NT2/D1 (cell line): Measurements from ENCODE around the gene PAPPA2.
"Not testable (repeated sequence)": the region's sequence is repeated elsewhere in the genome, so short reads cannot be mapped to it uniquely, and the experiment has no call there.

Source experiments
- DNase-seq: peaks from one replicate; pipeline ENCODE4 v3.0.0-alpha.2; 2011; ENCODE audit warnings: low read depth, low spot score
- H3K27me3 ChIP-seq: 2 replicates; pipeline ENCODE4 v1.6.0; 2011; ENCODE audit warnings: mild to moderate bottlenecking; ENCODE audit not compliant: insufficient read length, insufficient read depth
- H3K36me3 ChIP-seq: 2 replicates; pipeline ENCODE4 v1.6.1; 2011; ENCODE audit warnings: mild to moderate bottlenecking, low read length, mixed read lengths; ENCODE audit not compliant: insufficient read depth, insufficient read length
- H3K4me1 ChIP-seq: 2 replicates; pipeline ENCODE4 v1.5.1; 2011; ENCODE audit not compliant: insufficient read depth, insufficient read length
- H3K4me3 ChIP-seq: 2 replicates; pipeline ENCODE4 v1.5.1; 2011; ENCODE audit warnings: low read depth; ENCODE audit not compliant: insufficient read length
- H3K9ac ChIP-seq: 2 replicates; pipeline ENCODE4 v1.6.0; 2011; ENCODE audit warnings: low read depth; ENCODE audit not compliant: insufficient read length
- H3K9me3 ChIP-seq: 2 replicates; pipeline ENCODE4 v1.5.1; 2011; ENCODE audit warnings: mild to moderate bottlenecking, low read length; ENCODE audit not compliant: insufficient read depth
- SUZ12 ChIP-seq: IDR thresholded peaks from 2 replicates; pipeline ENCODE4 v1.6.1; 2011; ENCODE audit not compliant: insufficient read length, insufficient read depth; ENCODE audit errors: extremely low read depth
- YY1 ChIP-seq: IDR thresholded peaks from 2 replicates; pipeline ENCODE4 v1.6.1; 2011; ENCODE audit not compliant: insufficient read length, insufficient read depth
- ZNF274 ChIP-seq: IDR thresholded peaks from 2 replicates; pipeline ENCODE4 v1.6.1; 2011; ENCODE audit warnings: mild to moderate bottlenecking, low read depth, low read length

PAPPA2 gene

DNA sequence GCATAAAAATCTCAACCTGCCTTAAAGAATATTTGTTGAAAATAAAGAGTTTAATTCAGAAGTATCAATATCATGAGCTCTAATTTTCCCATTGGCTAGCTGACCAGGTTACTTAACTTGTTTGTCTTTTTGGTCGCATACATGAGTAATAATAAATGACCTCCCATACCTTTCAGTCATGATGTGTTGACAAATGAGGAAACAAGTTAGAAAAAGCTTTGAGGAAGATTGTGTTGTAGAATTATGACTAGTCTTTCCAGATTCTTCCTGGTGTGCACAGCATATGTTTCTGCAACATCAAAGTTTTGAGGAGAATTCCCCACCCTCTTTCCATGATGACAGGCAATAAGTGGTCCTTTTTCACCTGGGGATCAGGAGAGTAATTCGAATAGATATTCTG, 17.6 kb upstream of the PAPPA2 start:
- no peak for DNase-seq
- no peaks in the 10 kb centered on the region for H3K27me3 ChIP-seq
- no peak overlapping the region for H3K4me3 ChIP-seq
- TF ChIP-seq ZNF274 (no peak), YY1 (no peak)
- no peak overlapping the region for H3K9ac ChIP-seq
- H3K36me3 ChIP-seq: no peaks in the 10 kb centered on the region
- H3K4me1 ChIP-seq: no peaks in the 10 kb centered on the region
- H3K9me3 ChIP-seq: no peaks in the 10 kb centered on the region

DNA sequence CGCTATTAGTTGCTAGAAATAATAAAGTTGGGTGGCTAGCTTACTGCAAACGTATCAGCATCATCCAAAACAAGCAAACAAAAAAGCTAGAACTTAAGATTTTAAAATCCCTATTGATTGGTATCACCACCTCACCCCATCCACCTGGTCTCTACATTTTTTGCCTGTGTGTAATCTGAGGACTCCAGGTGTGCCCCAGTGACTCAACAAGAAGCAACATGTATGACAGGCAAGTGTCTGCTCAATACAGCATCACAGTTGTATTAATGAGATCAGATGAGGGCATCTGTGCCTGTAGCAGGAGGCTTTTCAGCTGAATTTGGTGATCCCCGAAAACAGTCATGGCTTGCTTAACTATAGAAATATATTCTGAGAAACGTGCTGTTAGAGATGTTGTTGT, 14.6 kb upstream of the PAPPA2 start:
- no peak for DNase-seq
- H3K9me3 ChIP-seq: peaks cover 5% of the 10 kb centered on the region; the same call in 1 of the 2 replicates
- no peak for TF ChIP-seq SUZ12
- TF ChIP-seq ZNF274: no peak
- no peak for TF ChIP-seq YY1
- H3K36me3 ChIP-seq: no peaks in the 10 kb centered on the region
- no peaks in the 10 kb centered on the region for H3K27me3 ChIP-seq
- H3K9ac ChIP-seq: no peak overlapping the region
- H3K4me3 ChIP-seq: no peak overlapping the region
- no peaks in the 10 kb centered on the region for H3K4me1 ChIP-seq

DNA sequence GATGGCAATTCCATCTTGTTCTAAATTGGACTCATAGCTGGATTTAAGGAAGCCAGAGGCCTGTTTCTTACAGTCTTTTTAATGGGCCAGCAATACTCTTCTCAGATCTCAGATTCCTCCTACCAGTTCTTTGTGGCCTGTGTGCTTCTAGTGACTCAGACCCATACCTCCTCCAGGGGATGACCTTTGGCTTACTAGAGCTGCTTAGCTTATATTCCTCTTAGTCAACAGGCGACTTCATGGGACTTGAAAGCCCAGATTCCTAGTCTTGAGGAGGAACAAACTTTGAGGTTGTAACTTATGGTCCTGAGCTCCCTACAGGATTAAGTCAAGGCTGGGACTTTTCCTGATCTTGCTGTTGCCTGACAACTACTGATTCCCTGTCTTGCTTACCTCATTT, 12.4 kb upstream of the PAPPA2 start:
- TF ChIP-seq YY1 (no peak), SUZ12 (no peak), ZNF274 (no peak)
- no peak overlapping the region for H3K4me3 ChIP-seq
- H3K4me1 ChIP-seq: no peaks in the 10 kb centered on the region
- H3K36me3 ChIP-seq: no peaks in the 10 kb centered on the region
- peaks cover 5% of the 10 kb centered on the region; the same call in 1 of the 2 replicates for H3K9me3 ChIP-seq
- H3K9ac ChIP-seq: no peak overlapping the region
- DNase-seq: no peak
- no peaks in the 10 kb centered on the region for H3K27me3 ChIP-seq

DNA sequence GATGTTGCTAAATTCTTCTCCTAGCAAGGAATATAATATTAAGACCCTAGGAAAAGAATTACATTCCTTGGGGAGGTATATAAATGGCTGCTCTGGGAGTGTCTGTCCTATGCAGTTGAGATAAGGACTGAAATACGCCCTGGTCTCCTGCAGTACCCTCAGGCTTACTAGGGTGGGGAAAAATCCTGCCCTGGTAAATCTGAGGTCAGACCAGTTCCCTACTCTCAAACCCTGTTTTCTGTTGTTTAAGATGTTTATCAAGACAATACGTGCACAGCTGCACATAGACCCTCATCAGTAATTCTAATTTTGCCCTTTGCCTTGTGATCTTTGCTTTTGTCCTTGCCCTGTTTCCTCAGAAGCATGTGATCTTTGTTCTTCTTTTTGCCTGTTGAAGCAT, 11.2 kb upstream of the PAPPA2 start:
- not testable (repeated sequence) for H3K4me3 ChIP-seq, H3K36me3 ChIP-seq, H3K9me3 ChIP-seq, H3K9ac ChIP-seq, H3K27me3 ChIP-seq, H3K4me1 ChIP-seq, DNase-seq

DNA sequence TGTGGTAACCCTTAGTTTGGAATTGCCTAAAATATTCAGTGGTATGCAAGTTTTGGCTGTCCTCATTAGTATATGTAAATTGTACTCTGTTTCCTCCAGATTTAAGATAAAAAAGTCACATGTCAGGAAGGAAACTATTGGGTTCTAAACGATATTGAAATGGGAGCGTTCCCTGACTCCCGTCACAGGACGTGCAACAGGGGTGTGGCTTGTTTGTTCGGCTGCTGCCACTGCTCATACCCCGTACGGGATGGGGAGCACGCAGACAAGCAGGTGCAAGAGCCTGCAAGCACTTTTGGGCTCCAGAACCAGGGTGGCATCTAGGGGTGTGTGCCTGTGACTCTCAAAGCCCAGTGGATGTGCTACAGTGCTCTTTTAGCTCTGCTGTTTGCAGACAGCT, 6.2 kb upstream of the PAPPA2 start:
- H3K36me3 ChIP-seq: no peaks in the 10 kb centered on the region
- H3K4me3 ChIP-seq: no peak overlapping the region
- H3K9ac ChIP-seq: no peak overlapping the region
- no peak for DNase-seq
- H3K27me3 ChIP-seq: no peaks in the 10 kb centered on the region
- no peaks in the 10 kb centered on the region for H3K4me1 ChIP-seq
- no peak for TF ChIP-seq YY1
- TF ChIP-seq SUZ12: no peak
- TF ChIP-seq ZNF274: no peak
- H3K9me3 ChIP-seq: peaks cover 1% of the 10 kb centered on the region; the same call in 1 of the 2 replicates

DNA sequence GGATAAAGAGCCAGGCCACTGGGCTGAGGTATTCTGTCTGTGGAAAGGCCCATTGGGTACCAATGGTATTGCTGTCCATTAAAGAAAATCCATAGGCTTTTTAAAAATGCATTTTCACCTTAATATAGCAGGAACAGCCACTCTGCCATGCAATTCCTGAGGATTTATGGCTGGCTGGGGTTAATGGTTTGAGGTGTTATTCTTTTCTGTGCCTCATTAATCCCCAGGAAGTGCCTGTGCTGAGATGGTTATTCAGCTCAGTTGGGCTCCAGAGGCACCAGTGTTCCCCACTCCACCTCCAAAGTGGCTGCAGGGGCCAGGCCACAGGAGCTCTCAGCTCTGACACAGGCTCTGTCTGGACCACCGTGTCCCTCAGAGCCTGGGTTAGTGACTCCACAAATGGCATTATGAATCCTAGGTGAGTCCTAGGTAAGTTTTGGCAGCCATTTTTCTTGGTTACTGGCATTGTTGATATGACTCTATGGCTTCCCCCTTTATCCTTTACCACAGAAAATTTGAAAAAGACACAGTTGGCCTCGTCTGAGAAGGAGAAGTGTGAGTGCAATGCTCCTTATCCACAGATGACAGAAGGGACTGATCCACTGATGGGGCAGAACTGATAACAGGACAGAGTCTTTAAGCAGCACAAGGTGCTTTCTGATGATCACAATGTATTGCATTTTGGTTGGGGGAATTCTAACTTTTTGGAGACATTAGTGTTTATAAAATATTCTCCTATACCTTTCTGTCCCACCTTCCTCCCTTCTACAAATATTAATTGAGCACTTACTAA, 2.2 kb upstream of the PAPPA2 start:
- Histone ChIP-seq H3K9me3 (no peaks in the 10 kb centered on the region; the same call in 1 of the 2 replicates), H3K9ac (no peak overlapping the region), H3K36me3 (no peaks in the 10 kb centered on the region), H3K27me3 (no peaks in the 10 kb centered on the region), H3K4me1 (no peaks in the 10 kb centered on the region), H3K4me3 (no peak overlapping the region)
- DNase-seq: no peak
- no peak for TF ChIP-seq YY1
- no peak for TF ChIP-seq ZNF274
- TF ChIP-seq SUZ12: no peak

DNA sequence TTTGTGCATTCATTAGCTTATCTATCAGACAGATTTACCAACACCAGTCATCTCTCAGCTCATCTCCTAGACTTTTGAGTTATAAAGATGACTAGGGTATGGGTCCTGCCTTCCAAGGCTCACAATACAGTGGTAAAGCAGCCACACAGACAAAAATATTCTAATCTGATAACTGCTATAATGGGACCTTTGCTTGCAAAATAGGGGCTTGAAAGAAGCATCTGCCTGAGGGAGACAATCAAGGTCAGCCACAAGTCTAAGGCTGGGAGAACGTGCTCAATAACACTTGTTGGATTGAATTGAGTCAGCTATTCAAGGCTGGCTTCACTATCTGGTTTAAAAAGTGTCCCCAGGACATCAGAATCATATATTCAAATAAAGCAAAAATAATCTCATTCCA, 1.4 kb upstream of the PAPPA2 start:
- H3K4me1 ChIP-seq: no peaks in the 10 kb centered on the region
- H3K36me3 ChIP-seq: no peaks in the 10 kb centered on the region
- TF ChIP-seq YY1 (no peak), SUZ12 (no peak), ZNF274 (no peak)
- DNase-seq: no peak
- H3K27me3 ChIP-seq: no peaks in the 10 kb centered on the region
- no peaks in the 10 kb centered on the region; the same call in 1 of the 2 replicates for H3K9me3 ChIP-seq
- H3K9ac ChIP-seq: no peak overlapping the region
- no peak overlapping the region for H3K4me3 ChIP-seq
